Fibroblast of peridontal ligament (primary cell): ENCODE data around the gene BMI1.
"Not testable (repeated sequence)": the region's sequence is repeated elsewhere in the genome, so short reads cannot be mapped to it uniquely, and the experiment has no call there.

Source experiments
- DNase-seq: peaks from one replicate; pipeline ENCODE4 v3.0.0-alpha.2; 2010; ENCODE audit errors: extremely low read depth

The BMI1 gene

GRCh38 chr10:22339761-22340328, 18.9 kb downstream of the BMI1 start:
- no peak for DNase-seq

- peak; percentile 94 for DNase-seq
These were observed 19.7 kb downstream of the BMI1 start for GRCh38 chr10:22340329-22341189.

DNA sequence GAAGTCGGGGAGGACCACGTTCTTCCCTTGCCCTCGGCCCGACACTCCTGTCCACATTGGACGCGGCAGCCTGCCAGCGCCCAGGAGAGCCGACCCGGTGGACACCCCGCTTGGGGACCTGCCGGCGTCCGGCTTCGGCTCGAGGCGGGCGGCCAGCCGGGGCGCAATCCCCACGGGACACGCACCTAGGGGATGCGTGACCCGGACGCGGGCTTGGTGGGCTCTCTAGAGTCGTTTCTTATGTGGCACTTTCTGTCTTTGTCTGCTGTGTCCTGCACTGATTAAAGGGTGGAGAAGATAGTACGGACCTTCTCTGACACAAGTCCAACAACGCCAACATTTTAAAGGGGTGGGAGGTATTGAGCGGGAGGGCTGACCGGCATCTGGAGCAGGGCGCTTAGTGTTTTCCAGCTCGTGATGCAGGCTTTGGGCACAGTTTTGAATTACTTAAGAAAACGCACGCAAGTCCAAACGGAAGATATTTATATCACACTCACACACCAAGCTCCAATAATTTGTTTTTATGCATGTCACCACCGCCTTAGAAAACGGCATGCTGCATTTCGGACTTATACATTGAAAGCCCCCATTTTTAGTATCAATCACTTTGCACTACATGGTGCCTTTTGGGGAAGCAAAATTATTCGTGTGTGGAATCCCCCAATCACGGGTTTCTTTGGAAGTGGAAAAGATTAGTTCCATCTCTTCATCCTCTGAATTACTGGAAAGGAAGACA, 20.5 kb downstream of the BMI1 start:
- DNase-seq = peak; percentile 57

GRCh38 chr10:22341926-22342196, 21.0 kb downstream of the BMI1 start:
- no peak for DNase-seq

DNA sequence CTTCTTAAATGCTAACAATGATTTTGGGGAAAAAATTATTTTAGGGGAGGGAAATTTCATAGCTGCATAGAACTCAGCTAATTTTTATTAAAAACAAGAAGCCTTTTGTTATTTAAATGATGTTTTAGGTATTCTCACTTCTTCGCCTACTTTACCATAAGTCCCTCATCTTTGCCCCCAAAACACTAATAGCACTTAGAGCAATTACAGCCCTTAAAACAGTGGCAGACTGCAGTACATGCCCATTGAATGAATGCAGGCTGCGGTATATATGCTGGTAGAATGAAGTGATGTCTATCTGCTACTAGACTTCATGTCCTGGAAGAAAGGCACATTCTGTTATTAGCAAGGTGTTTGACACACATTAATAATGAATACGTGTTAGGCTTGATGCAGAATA, 21.5 kb downstream of the BMI1 start:
- DNase-seq = no peak

DNA sequence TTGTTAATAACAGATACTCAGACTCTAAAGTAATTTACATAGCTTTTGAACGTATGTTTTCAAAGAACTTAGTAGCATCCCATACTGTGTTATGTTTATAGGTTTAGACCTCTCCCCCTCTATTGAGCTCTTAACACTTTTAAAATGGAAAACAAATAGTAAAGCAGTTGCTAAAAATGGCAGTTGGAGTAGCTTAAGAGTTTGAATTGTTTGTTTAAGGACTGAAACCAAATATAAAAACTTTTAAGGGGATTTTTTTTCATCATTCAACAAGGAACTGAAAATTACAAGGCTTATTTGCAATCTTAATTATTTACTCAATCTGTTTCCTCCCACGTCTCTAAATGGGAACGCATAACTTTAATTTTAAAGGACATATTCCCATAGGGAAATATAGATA, 22.8 kb downstream of the BMI1 start:
- no peak for DNase-seq

GRCh38 chr10:22344249-22344648, 23.4 kb downstream of the BMI1 start:
- no peak for DNase-seq

DNA sequence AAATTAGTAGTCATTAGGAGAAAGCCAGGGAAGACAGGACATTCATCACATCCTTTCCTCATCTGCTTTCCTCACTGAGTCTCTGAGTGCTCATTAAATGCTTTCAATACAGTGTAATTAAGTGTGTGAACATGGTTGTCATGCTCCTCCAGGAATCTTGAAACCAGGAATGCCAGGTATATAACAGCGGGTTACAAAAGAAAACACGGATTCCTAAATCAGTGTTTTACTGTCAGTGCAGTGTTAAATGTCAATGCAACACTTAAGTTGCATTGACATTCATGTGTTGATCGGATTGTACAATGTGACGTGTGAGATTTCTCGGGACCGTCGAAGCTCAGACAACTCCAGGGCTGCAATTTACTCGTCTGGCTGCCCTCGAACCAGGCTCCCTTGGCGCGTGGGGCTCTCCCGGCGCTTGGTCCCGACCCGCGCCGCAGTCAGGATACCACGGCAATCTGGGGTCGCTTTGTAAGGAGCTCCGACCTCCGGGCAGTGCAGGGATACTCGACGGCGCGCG, 23.9 kb downstream of the BMI1 start:
- DNase-seq = no peak

DNA sequence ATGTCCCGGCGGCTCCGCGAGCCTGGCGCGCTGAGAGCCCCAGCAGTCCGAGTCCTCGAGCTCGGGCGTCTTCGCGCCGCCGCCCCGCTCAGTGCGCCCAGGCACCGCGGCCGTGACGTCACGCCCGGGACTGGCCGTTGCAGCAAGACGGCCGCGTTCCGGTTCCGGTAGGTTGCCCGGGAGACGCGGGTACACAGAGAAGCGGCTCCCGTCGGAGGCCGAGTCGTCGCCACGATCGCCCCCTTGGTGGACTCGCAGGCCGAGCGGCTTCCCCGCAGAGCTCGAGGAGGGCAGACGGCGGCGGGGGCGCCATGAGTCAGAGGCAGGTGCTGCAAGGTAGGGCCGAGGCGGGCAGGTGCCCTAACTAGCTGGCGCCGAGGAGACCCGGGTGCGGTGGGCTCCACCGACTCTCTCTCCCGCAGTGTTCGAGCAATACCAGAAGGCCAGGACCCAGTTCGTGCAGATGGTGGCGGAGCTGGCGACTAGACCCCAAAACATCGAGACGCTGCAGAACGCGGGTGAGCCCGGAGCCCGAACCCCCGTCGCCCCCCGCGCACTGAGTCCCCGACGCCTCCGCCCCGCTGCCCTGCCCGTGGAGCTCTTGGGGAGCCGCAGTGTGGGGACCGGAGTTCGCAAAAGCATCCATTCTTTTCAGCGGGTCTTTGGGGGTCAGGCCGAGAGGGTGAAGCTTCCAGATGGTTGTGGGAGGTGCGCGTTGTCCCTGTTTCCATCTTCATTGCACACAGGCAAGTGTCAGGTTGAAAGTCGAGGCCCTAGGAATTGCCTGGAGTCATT, 24.6 kb downstream of the BMI1 start, which contains the start of gene SPAG6:
Gene SPAG6 (plus strand): TSS at position 196 of the 795 bp plus-strand sequence. CDS start 116 bp downstream, at position 312.
- DNase-seq = no peak

DNA sequence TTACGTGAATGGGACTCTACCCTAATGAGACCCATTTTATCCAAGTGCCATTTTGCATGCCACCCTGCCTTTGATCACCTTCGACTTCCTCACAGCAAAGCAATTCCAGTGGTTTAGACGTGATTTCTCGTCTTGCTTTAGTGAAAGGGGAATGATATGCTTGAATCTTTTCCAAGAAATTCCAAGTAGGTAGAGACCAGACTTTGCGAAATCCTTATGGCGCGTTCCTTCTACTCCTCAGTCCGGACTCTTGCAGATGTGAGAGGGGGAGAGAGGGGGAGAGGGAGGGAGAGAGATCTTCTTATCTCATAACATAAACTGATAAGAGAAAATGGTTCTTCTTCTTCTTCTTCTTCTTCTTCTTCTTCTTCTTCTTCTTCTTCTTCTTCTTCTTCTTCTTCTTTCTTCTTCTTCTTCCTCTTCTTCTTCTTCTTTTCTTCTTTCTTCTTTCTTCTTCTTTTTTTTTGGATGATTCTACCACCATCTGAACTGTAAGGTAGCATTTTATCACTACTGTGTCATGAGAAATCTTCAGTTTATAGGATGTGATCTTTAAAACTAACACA, 25.3 kb downstream of the BMI1 start:
- DNase-seq = no peak

- no peak for DNase-seq
These were observed 28.9 kb downstream of the BMI1 start for GRCh38 chr10:22349755-22350154.

GRCh38 chr10:22351131-22351703, 30.3 kb downstream of the BMI1 start:
- no peak for DNase-seq

DNA sequence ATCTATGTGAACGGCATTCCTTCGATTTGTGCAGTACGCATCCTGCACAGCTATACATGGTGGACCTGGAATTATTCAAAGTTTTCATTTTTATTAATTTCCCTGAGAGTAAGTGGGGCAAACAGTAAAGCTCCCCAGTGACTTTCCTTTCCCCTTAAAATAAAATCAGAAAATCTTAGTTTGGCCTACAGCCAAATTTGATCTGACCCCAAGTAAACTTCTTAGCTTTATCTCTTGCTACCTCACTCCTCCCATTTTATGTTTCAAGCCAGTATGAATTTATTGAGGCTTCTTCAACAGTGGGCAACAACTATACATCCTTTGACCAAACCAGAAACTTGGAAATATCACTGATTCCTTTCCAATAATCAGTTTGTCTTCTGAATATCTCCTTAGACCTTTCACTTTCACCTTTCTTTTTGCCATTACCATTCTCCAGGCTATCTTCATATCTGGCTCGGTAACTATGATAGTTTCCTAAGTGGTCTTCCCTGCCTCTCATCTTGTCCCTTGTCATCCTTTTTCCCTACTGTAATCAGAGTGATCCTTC, 35.5 kb downstream of the BMI1 start:
- no peak for DNase-seq

DNA sequence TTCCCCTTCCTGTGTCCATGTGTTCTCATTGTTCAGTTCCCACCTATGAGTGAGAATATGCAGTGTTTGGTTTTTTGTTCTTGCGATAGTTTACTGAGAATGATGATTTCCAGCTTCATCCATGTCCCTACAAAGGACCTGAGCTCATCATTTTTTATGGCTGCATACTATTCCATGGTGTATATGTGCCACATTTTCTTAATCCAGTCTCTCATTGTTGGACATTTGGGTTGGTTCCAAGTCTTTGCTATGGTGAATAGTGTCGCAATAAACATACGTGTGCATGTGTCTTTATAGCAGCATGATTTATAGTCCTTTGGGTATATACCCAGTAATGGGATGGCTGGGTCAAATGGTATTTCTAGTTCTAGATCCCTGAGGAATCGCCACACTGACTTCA, 36.9 kb downstream of the BMI1 start:
- not testable (repeated sequence) for DNase-seq

DNA sequence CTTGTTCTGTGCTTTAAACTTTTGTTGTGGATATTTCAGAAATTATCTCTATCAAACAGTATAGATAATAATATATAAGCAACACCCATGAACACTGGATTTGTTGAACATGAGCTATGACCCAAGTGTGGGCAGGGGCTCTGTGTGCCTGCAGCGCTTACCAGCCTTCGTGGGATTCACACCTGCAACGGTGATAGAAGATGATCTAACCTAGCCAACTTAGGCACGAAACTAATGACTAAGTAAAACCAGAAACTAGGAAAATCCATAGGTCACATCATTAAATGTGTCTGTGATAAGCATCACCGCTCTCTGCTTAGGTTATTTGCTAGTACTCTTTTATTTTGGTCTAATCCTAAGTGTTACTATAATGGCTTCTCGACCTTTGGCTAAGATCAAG, 42.4 kb downstream of the BMI1 start:
- DNase-seq = no peak

- no peak for DNase-seq
These were observed 43.7 kb downstream of the BMI1 start for GRCh38 chr10:22364407-22365140.

- DNase-seq = no peak
These were observed 44.3 kb downstream of the BMI1 start for GRCh38 chr10:22365233-22365632.

- peak; percentile 63 for DNase-seq
These were observed 44.9 kb downstream of the BMI1 start for GRCh38 chr10:22365644-22366434.

DNA sequence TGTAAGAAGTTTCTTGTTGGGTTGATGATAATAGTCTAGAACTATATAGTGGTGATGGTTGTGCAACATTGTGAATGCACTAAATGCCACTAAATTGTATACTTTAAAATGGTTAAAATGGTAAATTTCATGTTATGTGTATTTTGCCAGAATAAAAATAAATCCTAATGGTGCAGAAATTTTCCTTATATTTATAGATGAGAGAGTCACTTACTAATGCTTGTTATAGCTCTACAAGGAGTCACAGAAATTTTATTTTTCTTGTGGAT, 45.5 kb downstream of the BMI1 start:
- DNase-seq = no peak

DNA sequence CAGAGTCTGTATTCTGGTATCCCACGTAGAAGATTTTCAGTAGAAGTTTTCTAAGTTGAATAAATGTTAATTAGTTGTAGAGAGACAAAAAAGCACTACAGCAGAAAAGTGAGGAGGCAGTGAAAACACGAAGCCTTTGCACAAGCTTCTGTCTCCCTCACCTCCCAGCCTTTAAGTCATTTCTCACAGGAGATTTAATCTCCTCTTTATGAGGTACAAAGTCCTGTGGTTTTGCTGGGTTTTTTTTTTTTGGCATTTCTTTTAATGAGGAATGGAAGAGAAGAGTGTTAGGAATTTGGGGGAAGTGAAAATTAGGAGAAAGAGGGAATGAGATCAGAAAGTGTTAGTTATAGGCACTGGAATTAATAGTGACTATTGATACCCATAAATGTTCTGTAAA, 45.9 kb downstream of the BMI1 start:
- no peak for DNase-seq
